Left lung (tissue), 10 donors: ENCODE measurements around the gene PAXX. TPM values are rescaled to one million over a fixed set of nuclear protein-coding genes. Genes with fewer than 3 reads are reported as not detected.

Experiments used
- ATAC-seq: fragments of 200-7000 bp; cut with Tn5 transposase; one replicate; pipeline ENCODE4 v1.9.1; 2020; ENCODE audit warnings: moderate library complexity
- DNase-seq, 4 donors: peaks; one replicate each; pipeline ENCODE4 v3.0.0-alpha.2; 2013 to 2020
- H3K27ac ChIP-seq, 2 donors: fragments of 200-600 bp; sonication (generic) in 1 of 2; one replicate each; pipeline versions ENCODE4 v1.5.0 to v1.8.0; 2020 to 2021
- H3K27me3 ChIP-seq, 2 donors: fragments of 200-600 bp; sonication (generic) in 1 of 2; one replicate each; pipeline versions ENCODE4 v1.5.0 to v1.8.0; 2020 to 2021
- H3K36me3 ChIP-seq, 2 donors: fragments of 200-600 bp; sonication (generic) in 1 of 2; one replicate each; pipeline versions ENCODE4 v1.5.0 to v1.8.0; 2020 to 2021
- H3K4me1 ChIP-seq, 2 donors: fragments of 200-600 bp; one replicate each; pipeline ENCODE4 v1.8.0; 2021
- H3K4me3 ChIP-seq, 2 donors: fragments of 200-600 bp; sonication (generic) in 1 of 2; one replicate each; pipeline versions ENCODE4 v1.5.0 to v1.8.0; 2020 to 2021; ENCODE audit warnings: mild to moderate bottlenecking in 1 of 2
- H3K9me3 ChIP-seq, 2 donors: fragments of 200-600 bp; sonication (generic) in 1 of 2; one replicate each; pipeline versions ENCODE4 v1.5.0 to v1.8.0; 2020 to 2021
- intact Hi-C, 2 donors: fragments of 100-400 bp; cut with DNase I; formaldehyde crosslinking; loops; one replicate each; pipeline versions ENCODE4 v1.11.2 to v1.14.2; 2022
- polyA plus RNA-seq, 6 donors: library from polyadenylated mRNA; unstranded; fragments of 120-200 nt; gene quantifications; one replicate each; pipeline ENCODE4 v1.2.1, GENCODE V29; 2013; ENCODE audit not compliant: insufficient read length in 6 of 6
- total RNA-seq, 2 donors: library from RNA; stranded (reverse); fragmentation: NEBNext Ultra II Directional; extraction: Animal tissue kit (Norgen Biotek cat#: 25700); gene quantifications; one replicate each; pipeline ENCODE4 v1.2.1, GENCODE V29; 2021
- TF ChIP-seq, protein P1 (sequence below), 2 donors: fragments of 200-600 bp; sonication (generic) in 1 of 2; IDR thresholded peaks; one replicate each; pipeline versions ENCODE4 v1.5.0 to v1.8.0; 2021; ENCODE audit warnings: antibody characterized with exemption in 2 of 2
- donor health status: DM: no; HTN: yes; CAD: no.
- donor health status: DM: no; HTN: no; CAD: no.

The PAXX gene
- total and polyA plus RNA-seq, 8 donors = 28.1 to 56.6 (median 34.2) TPM

DNA sequence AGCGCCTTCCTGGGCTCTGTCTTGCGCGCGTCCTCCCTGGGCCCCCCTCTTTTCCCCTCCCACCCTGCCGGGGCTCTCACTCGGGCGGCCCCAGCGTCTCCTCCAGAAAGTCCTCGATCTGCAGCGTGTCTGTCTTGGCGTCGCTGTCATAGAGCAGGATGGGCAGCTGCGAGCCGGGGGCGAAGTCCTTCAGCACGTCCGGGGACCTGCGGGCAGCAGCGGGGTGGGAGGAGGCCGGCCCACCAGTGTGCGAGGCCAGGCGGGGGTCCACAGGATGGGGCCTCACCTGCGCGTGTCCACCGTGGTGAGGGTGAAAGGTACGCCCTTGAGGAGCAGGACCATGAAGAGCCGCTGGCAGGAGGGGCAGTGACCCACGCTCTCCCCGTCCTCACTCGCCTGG lies 3.1 kb downstream of the PAXX start:
- intact Hi-C loops = no loop called here
- peak overlapping the region in 1 of 2 donors; percentile 26 for H3K4me3 ChIP-seq
- H3K27ac ChIP-seq = no peak overlapping the region
- DNase-seq (no peak), ATAC-seq (no peak)
- TF ChIP-seq, protein P1, sequence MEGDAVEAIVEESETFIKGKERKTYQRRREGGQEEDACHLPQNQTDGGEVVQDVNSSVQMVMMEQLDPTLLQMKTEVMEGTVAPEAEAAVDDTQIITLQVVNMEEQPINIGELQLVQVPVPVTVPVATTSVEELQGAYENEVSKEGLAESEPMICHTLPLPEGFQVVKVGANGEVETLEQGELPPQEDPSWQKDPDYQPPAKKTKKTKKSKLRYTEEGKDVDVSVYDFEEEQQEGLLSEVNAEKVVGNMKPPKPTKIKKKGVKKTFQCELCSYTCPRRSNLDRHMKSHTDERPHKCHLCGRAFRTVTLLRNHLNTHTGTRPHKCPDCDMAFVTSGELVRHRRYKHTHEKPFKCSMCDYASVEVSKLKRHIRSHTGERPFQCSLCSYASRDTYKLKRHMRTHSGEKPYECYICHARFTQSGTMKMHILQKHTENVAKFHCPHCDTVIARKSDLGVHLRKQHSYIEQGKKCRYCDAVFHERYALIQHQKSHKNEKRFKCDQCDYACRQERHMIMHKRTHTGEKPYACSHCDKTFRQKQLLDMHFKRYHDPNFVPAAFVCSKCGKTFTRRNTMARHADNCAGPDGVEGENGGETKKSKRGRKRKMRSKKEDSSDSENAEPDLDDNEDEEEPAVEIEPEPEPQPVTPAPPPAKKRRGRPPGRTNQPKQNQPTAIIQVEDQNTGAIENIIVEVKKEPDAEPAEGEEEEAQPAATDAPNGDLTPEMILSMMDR (IDR thresholded peaks at IDR 0.05) = no peak
- peaks cover 0 to 19% of the 10 kb centered on the region in 2 donors for H3K36me3 ChIP-seq
- H3K4me1 ChIP-seq = peaks cover 27 to 78% of the 10 kb centered on the region in 2 donors
- peaks cover 0 to 3% of the 10 kb centered on the region in 2 donors for H3K9me3 ChIP-seq
- H3K27me3 ChIP-seq = peaks cover 0 to 32% of the 10 kb centered on the region in 2 donors

DNA sequence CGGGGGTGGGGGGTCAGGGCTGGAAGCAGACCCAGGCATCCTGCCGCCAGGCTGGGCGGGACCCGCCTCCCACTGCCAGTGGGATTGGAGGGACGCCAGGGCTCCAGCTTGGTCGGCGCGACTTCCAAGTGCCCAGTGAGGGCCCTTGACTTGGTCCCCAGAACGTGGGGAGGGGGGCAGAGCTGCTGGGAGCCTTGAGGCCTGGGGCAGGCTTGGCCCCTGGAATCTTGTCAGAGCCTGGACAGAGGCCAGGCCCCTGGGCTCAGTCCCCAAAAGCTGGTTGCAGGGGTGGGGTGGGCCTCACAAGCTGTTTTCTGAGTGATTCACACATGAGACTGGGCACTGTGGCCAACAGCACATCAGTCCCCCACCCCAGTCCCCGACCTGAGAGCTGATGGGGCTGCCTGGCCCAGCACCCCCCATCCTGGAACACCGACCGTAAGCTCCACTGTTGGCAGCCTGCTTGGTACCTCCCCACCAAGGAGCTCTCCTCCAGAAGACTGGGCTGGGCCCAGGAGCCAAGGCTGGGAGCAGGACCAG lies 3.6 kb downstream of the PAXX start:
- intact Hi-C loops = no loop called here
- DNase-seq (peak; percentile 57 to 90 (median 86)), ATAC-seq (peak; percentile 44)
- H3K9me3 ChIP-seq = no peaks in the 10 kb centered on the region
- peaks cover 0 to 32% of the 10 kb centered on the region in 2 donors for H3K27me3 ChIP-seq
- H3K4me1 ChIP-seq = peaks cover 27 to 83% of the 10 kb centered on the region in 2 donors
- peak overlapping the region; percentile 33 to 69 for H3K27ac ChIP-seq
- peaks cover 0 to 19% of the 10 kb centered on the region in 2 donors for H3K36me3 ChIP-seq
- peak overlapping the region; percentile 20 to 26 for H3K4me3 ChIP-seq
- TF ChIP-seq, protein P1 (IDR thresholded peaks at IDR 0.05) = no peak

DNA sequence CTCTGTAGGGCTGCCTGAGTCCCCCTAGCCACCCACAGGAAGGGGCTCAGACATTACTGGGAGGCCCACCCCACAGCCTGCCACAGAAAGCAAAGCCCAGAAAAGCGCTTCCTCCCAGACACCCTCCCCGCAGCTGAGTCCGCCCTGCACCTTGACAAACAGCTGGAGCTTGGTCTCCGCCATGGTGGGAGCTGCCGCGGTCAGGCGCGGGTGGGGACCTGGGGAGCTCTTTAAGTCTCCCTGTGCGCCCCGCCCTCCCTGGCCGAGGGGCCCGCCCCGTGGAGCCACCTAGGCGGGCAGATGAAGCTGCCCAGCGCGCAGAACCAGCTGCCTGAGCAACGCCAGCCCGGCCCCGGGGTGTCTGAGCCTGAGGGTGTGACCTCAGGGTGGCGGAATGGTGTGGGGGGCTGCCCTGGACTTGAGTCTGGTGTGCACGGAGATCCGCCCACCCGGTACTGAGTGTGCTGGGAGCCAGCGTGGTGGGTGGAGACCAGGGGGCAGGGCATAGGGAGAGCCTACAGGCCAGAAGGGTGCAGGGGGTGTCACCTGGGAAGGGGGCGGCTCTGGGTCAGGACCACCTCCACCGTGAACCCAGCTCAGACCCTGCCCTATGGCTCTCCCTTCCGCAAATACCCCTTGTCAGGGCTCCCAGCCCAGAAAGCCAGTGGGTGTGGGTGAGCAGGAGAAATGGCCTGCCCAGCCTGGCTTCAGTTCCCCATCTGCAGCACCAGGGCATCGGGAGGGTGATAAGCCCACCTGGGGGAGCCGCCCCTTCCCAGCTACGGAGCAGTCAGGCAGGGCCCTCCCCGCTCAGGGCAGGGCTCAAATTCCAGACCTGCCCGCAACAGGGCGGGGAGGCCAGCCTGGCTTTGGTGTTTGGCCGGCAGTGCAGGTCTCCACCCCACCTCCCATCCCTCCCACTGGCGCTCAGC lies 4.4 kb downstream of the PAXX start, which contains the start of gene CLIC3:
CLIC3 (minus strand) TSS at position 208 of the 932 bp plus-strand sequence; CDS start at position 183, 25 bp downstream.
- intact Hi-C loops = no loop called here
- Histone ChIP-seq H3K36me3 (peaks cover 0 to 19% of the 10 kb centered on the region in 2 donors), H3K27me3 (peaks cover 0 to 32% of the 10 kb centered on the region in 2 donors), H3K4me3 (peak within 1 kb of the TSS; percentile 20 to 26), H3K4me1 (peaks cover 27 to 90% of the 10 kb centered on the region in 2 donors), H3K27ac (peak within 1 kb of the TSS; percentile 33 to 69), H3K9me3 (no peaks in the 10 kb centered on the region)
- DNase-seq (peak in 3 of 4 donors; percentile 53 to 93 (median 78)), ATAC-seq (peak; percentile 66)
- TF ChIP-seq, protein P1 (IDR thresholded peaks at IDR 0.05) = no peak

GRCh38 chr9:136997371-136997770 lies 5.1 kb downstream of the PAXX start:
- no peak for ATAC-seq
- TF ChIP-seq, protein P1 (IDR thresholded peaks at IDR 0.05) = no peak
- peak overlapping the region; percentile 33 to 69 for H3K27ac ChIP-seq
- peaks cover 27 to 90% of the 10 kb centered on the region in 2 donors for H3K4me1 ChIP-seq
- no peaks in the 10 kb centered on the region for H3K9me3 ChIP-seq
- H3K27me3 ChIP-seq = peaks cover 0 to 32% of the 10 kb centered on the region in 2 donors
- intact Hi-C loops = no loop called here
- peaks cover 0 to 19% of the 10 kb centered on the region in 2 donors for H3K36me3 ChIP-seq
- no peak for DNase-seq
- peak overlapping the region in 1 of 2 donors; percentile 26 for H3K4me3 ChIP-seq

DNA sequence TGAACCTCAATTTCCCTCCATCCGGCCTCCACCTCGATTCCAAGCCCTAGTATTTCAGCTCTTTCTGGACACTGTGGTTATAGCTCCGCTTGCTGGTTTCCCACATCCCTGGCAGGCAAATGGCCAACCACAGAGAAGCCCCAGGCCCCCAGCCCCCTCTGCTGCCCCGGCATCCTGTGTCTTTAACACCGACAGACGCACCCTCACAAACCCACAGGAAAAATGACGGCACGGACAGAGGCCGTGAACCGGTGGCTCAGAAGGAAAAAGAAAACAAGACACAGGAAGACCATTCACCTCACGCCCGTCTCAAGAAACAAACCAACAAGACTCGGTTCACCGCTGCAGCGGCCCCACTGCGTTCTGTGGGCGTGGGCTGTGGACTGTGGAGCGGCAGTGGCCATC lies 5.6 kb downstream of the PAXX start:
- Histone ChIP-seq H3K27me3 (peaks cover 0 to 32% of the 10 kb centered on the region in 2 donors), H3K4me3 (no peak overlapping the region), H3K36me3 (peaks cover 0 to 19% of the 10 kb centered on the region in 2 donors), H3K9me3 (no peaks in the 10 kb centered on the region), H3K4me1 (peaks cover 23 to 87% of the 10 kb centered on the region in 2 donors), H3K27ac (peak overlapping the region; percentile 33 to 69)
- TF ChIP-seq, protein P1 (IDR thresholded peaks at IDR 0.05) = no peak
- DNase-seq (no peak), ATAC-seq (no peak)
- intact Hi-C loops = no loop called here
